Measurements from ENCODE around the gene CFAP300. TPM values are rescaled to one million over a fixed set of nuclear protein-coding genes. Genes with fewer than 3 reads are reported as not detected.

CFAP300 gene
- total RNA-seq, 1 donor = 4.7 TPM

DNA sequence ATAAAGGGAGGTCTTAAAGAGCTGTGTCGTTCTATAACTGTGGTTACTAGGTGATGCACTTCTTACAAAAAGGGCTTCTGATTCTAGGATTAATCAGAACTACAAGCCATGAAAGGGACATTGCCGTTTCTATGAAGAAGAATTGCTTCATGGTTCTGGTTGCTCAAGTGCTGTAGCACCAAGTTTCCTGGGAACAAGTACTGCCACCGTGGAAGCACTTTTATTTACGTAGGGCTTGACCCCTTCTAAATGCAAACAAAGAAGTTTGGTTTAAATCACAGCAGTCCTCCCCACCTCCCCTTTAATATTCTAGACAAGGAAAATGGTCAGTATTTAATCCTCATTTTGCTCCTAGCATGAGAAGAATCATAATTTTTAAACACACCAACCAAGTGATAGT lies 72.8 kb downstream of the CFAP300 start:
- TF ChIP-seq, protein P1, sequence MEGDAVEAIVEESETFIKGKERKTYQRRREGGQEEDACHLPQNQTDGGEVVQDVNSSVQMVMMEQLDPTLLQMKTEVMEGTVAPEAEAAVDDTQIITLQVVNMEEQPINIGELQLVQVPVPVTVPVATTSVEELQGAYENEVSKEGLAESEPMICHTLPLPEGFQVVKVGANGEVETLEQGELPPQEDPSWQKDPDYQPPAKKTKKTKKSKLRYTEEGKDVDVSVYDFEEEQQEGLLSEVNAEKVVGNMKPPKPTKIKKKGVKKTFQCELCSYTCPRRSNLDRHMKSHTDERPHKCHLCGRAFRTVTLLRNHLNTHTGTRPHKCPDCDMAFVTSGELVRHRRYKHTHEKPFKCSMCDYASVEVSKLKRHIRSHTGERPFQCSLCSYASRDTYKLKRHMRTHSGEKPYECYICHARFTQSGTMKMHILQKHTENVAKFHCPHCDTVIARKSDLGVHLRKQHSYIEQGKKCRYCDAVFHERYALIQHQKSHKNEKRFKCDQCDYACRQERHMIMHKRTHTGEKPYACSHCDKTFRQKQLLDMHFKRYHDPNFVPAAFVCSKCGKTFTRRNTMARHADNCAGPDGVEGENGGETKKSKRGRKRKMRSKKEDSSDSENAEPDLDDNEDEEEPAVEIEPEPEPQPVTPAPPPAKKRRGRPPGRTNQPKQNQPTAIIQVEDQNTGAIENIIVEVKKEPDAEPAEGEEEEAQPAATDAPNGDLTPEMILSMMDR (IDR thresholded peaks at IDR 0.05; ENCODE audit: insufficient read depth, low read depth, low read length) = no peak
- DNase-seq (ENCODE audit: low read depth) = peak; percentile 82
- no peak overlapping the region for H3K4me3 ChIP-seq (ENCODE audit: low read depth, low read length)

DNA sequence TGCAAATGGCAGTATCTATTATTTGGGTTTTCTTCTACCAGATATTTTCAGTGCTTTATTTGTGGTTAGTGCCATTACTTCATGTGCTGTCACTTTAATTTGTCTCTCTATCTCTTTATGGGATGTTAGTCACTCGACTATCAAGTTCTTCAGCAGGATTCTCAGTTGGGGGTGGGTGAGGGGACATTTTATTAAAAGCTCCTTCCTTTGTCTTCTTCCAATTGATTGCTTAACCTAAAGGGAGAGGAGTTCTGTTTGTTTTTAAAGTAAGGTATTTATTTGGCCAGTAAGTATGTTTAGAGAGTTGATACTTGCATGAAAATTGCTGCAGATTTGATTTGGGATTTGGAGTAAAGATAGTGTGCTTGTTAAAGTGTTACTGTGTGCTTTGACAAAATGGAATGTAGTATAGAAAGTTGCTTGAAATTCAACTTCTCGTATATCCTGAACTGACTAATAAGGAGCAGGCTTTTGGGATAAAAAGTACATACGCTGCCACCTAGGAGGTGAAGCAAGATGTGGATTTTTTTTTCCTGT lies 73.3 kb downstream of the CFAP300 start:
- H3K4me3 ChIP-seq (ENCODE audit: low read depth, low read length) = peak overlapping the region; percentile 9
- DNase-seq (ENCODE audit: low read depth) = peak; percentile 66
- TF ChIP-seq, protein P1 (IDR thresholded peaks at IDR 0.05; ENCODE audit: insufficient read depth, low read depth, low read length) = no peak

DNA sequence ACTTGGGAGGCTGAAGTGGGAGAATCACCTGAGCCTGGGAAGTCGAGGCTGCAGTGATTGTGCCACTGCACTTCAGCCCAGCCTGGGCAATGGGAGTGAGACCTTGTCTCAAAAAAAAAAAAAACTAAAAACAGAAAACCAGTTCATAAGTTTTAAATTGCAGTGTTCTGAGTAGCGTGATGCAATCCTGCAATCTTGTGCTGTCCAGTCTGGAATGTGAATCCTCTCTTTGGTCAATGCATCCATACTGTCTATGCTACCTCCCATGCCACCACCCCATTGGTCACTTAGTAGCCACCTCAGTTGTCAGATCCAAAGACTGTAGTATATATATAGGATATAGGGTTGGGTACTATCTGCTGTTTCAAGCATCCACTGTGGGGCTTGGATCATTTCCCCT lies 74.1 kb downstream of the CFAP300 start:
- TF ChIP-seq, protein P1 (IDR thresholded peaks at IDR 0.05; ENCODE audit: insufficient read depth, low read depth, low read length) = no peak
- DNase-seq (ENCODE audit: low read depth) = peak; percentile 52
- H3K4me3 ChIP-seq (ENCODE audit: low read depth, low read length) = no peak overlapping the region

Small RNAs within 50 kb of the gene (small RNA-seq; reads per million reads assigned to genes)
- not detected for gene RNA5SP535

Other genes with a start within 250 kb of the CFAP300 start
- 0.97 and 2.2 TPM in 2 replicates for gene CEP126, start 132.4 kb upstream of the CFAP300 start, total RNA-seq
- gene ANGPTL5, start 130.9 kb upstream of the CFAP300 start, total RNA-seq = not detected in 2 replicates
- gene YAP1, start 63.0 kb downstream of the CFAP300 start, total RNA-seq = 127 and 148 TPM in 2 replicates

All from fibroblast of villous mesenchyme (primary cell).